K562 (cell line): ENCODE data around the gene CRELD2. TPM values are rescaled to one million over a fixed set of nuclear protein-coding genes. Genes with fewer than 3 reads are reported as not detected.

Experiments used
- ATAC-seq: fragments of 200-7000 bp; cut with Tn5 transposase; 3 replicates; pipeline ENCODE4 v1.9.1; 2020; ENCODE audit warnings: moderate library complexity
- BruUV-seq: library from RNA; stranded (reverse); fragments of 400-500 nt; replicated peaks from 2 replicates; lab custom pipeline; 2021; lab: Mats Ljungman, UMichigan
- CTCF ChIA-PET: fragments of 300-600 bp; formaldehyde crosslinking; extraction: SDS; loops from one replicate; lab custom pipeline; 2021; ENCODE audit warnings: low intra/inter-chr PET ratio; lab: Yijun Ruan, JAX
- POLR2A ChIA-PET: fragments of 300-600, 350-650 bp; sonication (Branson Sonifier 250); formaldehyde crosslinking; extraction: SDS; loops from one replicate; lab custom pipeline; 2021; ENCODE audit warnings: antibody characterized with exemption, inconsistent platforms; lab: Yijun Ruan, JAX
- DNase-seq, 4 experiments: peaks; one replicate each; pipeline versions ENCODE4 v3.0.0 to v3.0.0-alpha.2; 2011 to 2018; ENCODE audit warnings: low spot score in 3 of 4, mixed read lengths in 3 of 4; ENCODE audit errors: extremely low read depth in 1 of 4
- FAIRE-seq: peaks from 2 replicates; lab custom pipeline; 2011; peaks lifted over from hg19 to GRCh38; lab: Jason Lieb, UNC
- H2AFZ ChIP-seq: 2 replicates; pipeline ENCODE4 v1.6.0; 2011; ENCODE audit warnings: low read depth, low read length, control low read depth, inconsistent platforms
- H3K27ac ChIP-seq: fragments of 200-600 bp; 3 replicates; pipeline ENCODE4 v1.8.0; 2011; ENCODE audit warnings: low read depth, mild to moderate bottlenecking, control low read depth, inconsistent platforms, low read length, moderate library complexity, mixed read lengths; ENCODE audit errors: extremely low read depth
- H3K27me3 ChIP-seq, 2 experiments: fragments of 300-600 bp in 1 of 2; 2 replicates in 1 of 2; 3 replicates in 1 of 2; pipeline versions ENCODE4 v1.6.0 to v1.8.0; 2011; ENCODE audit warnings: inconsistent platforms in 2 of 2, low read length in 2 of 2, mild to moderate bottlenecking in 1 of 2, mixed read lengths in 1 of 2, moderate library complexity in 1 of 2; ENCODE audit not compliant: control insufficient read depth in 2 of 2, insufficient read depth in 2 of 2
- H3K36me3 ChIP-seq: fragments of 300-600 bp; 3 replicates; pipeline ENCODE4 v1.8.0; 2011; ENCODE audit warnings: mild to moderate bottlenecking, low read length, inconsistent platforms; ENCODE audit not compliant: control insufficient read depth, insufficient read depth
- H3K4me1 ChIP-seq, 2 experiments: fragments of 200-600 bp in 1 of 2; replicated peaks in 1 of 2; 2 replicates in 1 of 2; 3 replicates in 1 of 2; pipeline versions ENCODE4 v1.5.1 to v1.8.0; 2011; ENCODE audit warnings: inconsistent platforms in 2 of 2, low read length in 2 of 2, mild to moderate bottlenecking in 1 of 2, mixed read lengths in 1 of 2, moderate library complexity in 1 of 2; ENCODE audit not compliant: control insufficient read depth in 2 of 2, insufficient read depth in 2 of 2
- H3K4me2 ChIP-seq: 2 replicates; pipeline ENCODE4 v1.6.1; 2011; ENCODE audit warnings: low read length, control low read depth, inconsistent platforms, mixed read lengths; ENCODE audit not compliant: insufficient read depth
- H3K4me3 ChIP-seq: fragments of 200-600 bp; sonication (generic), shearing (Covaris generic); 2 replicates; pipeline ENCODE4 v1.5.1; 2016; ENCODE audit warnings: control low read depth, inconsistent platforms
- H3K79me2 ChIP-seq: fragments of 200-600 bp; 3 replicates; pipeline ENCODE4 v1.8.0; 2011; ENCODE audit warnings: low read length, inconsistent platforms; ENCODE audit not compliant: control insufficient read depth, insufficient read depth
- H3K9ac ChIP-seq, 2 experiments: 2 replicates each; pipeline versions ENCODE4 v1.6.0 to v1.6.1; 2011; ENCODE audit warnings: low read depth in 2 of 2, low read length in 2 of 2, control low read depth in 1 of 2, inconsistent platforms in 1 of 2, mild to moderate bottlenecking in 1 of 2, mixed read lengths in 1 of 2; ENCODE audit not compliant: insufficient read depth in 1 of 2
- H3K9me1 ChIP-seq: one replicate; pipeline ENCODE4 v1.6.0; 2011; ENCODE audit warnings: inconsistent platforms, mild to moderate bottlenecking, low read length, moderate library complexity; ENCODE audit not compliant: control insufficient read depth, insufficient read depth
- H3K9me3 ChIP-seq: replicated peaks from 2 replicates; pipeline ENCODE4 v1.5.1; 2011; ENCODE audit warnings: low read depth, low read length, inconsistent platforms; ENCODE audit not compliant: control insufficient read depth, insufficient read depth
- H4K20me1 ChIP-seq: replicated peaks from 2 replicates; pipeline ENCODE4 v1.6.1; 2011; ENCODE audit warnings: low read length, inconsistent platforms, mixed read lengths; ENCODE audit not compliant: control insufficient read depth, insufficient read depth
- EGR1 ChIP-seq: fragments of 450-650 bp; conservative IDR thresholded peaks from 2 replicates; pipeline ENCODE4 v1.6.1; 2017; ENCODE audit warnings: mild to moderate bottlenecking
- POLR2G ChIP-seq: fragments of 200-400 bp; formaldehyde crosslinking; IDR thresholded peaks from 2 replicates; pipeline ENCODE4 v1.6.1; 2017; ENCODE audit warnings: low read depth, mild to moderate bottlenecking, antibody characterized with exemption, low read length, moderate library complexity
- SOX6 ChIP-seq: fragments of 450-650 bp; IDR thresholded peaks from 2 replicates; pipeline ENCODE4 v1.6.1; 2014; ENCODE audit warnings: mild to moderate bottlenecking
- WGBS: fragments of 100-300 bp; shearing (Covaris generic); methylation state at CpG from one replicate; pipeline ENCODE4 v1.1.6; 2016; ENCODE audit warnings: low coverage, mixed read lengths; ENCODE audit not compliant: insufficient coverage; ENCODE audit errors: missing lambda C conversion rate; 5-methylcytosine and 5-hydroxymethylcytosine counted together
- in situ Hi-C: fragments of 300-500 bp; cut with MboI; formaldehyde crosslinking; loops from 4 replicates; pipeline ENCODE4 v1.15.0; 2018; ENCODE audit warnings: inconsistent platforms, mixed read lengths
- intact Hi-C: fragments of 100-400 bp; cut with micrococcal nuclease; formaldehyde crosslinking; loops from 2 replicates; pipeline ENCODE4 v1.14.2; 2022
- polyA plus RNA-seq, 8 experiments: library from polyadenylated mRNA; depleted of rRNA in 4 of 8; stranded (reverse) in 5 of 8; unstranded in 3 of 8; fragments of >200 nt; fragmentation: Nextera tagmentation in 2 of 8; fragmentation: Illumina TruSeq in 1 of 8; extraction: Ambion mirVana in 2 of 8; extraction: Trizol in 1 of 8; gene quantifications; 2 replicates each; pipeline versions ENCODE4 v1.2.1 to v1.2.3, GENCODE V29; 2011 to 2014; ENCODE audit warnings: inconsistent platforms in 1 of 8, missing spikeins in 1 of 8
- total RNA-seq, 7 experiments: library from RNA; depleted of rRNA in 6 of 7; stranded (reverse); fragments of >200 nt in 6 of 7; fragmentation: Illumina TruSeq in 2 of 7; extraction: Trizol in 2 of 7; gene quantifications; 2 replicates each; pipeline versions ENCODE4 v1.2.1 to v1.2.3, GENCODE V29; 2011 to 2021; ENCODE audit warnings: low replicate concordance in 1 of 7
- TF ChIP-seq, protein P1 (sequence below): fragments of 450-650 bp; IDR thresholded peaks from 2 replicates; pipeline ENCODE4 v1.6.1; 2016; ENCODE audit warnings: mild to moderate bottlenecking, moderate library complexity
- TF ChIP-seq, protein P2 (sequence below): fragments of 450-650 bp; conservative IDR thresholded peaks from 2 replicates; pipeline ENCODE4 v1.6.1; 2016; ENCODE audit warnings: missing genetic modification characterization, low read depth, mild to moderate bottlenecking, missing compliant biosample characterization, moderate library complexity
- TF ChIP-seq, protein P3 (sequence below): sonication (generic); formaldehyde crosslinking; IDR thresholded peaks from 2 replicates; pipeline ENCODE4 v1.8.0; 2022; ENCODE audit warnings: missing genetic modification reagents, mild to moderate bottlenecking, moderate library complexity, borderline replicate concordance

The CRELD2 gene
- total and polyA plus RNA-seq, 9 of the 15 experiments (the other 6 are each of a cell fraction or from before 2014, with no cell fraction given): 0.96 to 25.3 (median 8.8) TPM

GRCh38 chr22:49894322-49895054 lies 23.9 kb upstream of the CRELD2 start:
- Histone ChIP-seq H3K36me3 (0 out of 3 replicates have a peak, but pooled peaks cover 1% of the 10 kb centered on the region), H3K9me3 (0 out of 2 replicates have a peak, but pooled peaks cover 2% of the 10 kb centered on the region), H3K9me1 (no peaks in the 10 kb centered on the region), H3K4me1 (peaks cover 3 to 4% of the 10 kb centered on the region in 2 experiments; a peak in 3 of 5 replicates), H3K79me2 (no peaks in the 10 kb centered on the region), H3K4me2 (no peak overlapping the region), H4K20me1 (no peaks in the 10 kb centered on the region), H3K9ac (no peak overlapping the region), H3K4me3 (no peak overlapping the region), H3K27me3 (no peaks in the 10 kb centered on the region), H2AFZ (no peak overlapping the region), H3K27ac (no peak overlapping the region)
- ChIA-PET POLR2A (interaction anchor here (0.8 kb wide), 1 partner anchor 22 kb away, joined by 3 read pairs; no protein-coding TSS in a partner anchor), CTCF (no interaction called here)
- ATAC-seq: peak; percentile 58
- intact Hi-C loops (no loop called here), in situ Hi-C loops (no loop called here)
- WGBS: 41% methylated on average over 7 of the region's 8 CpGs
- TF ChIP-seq, protein P1, sequence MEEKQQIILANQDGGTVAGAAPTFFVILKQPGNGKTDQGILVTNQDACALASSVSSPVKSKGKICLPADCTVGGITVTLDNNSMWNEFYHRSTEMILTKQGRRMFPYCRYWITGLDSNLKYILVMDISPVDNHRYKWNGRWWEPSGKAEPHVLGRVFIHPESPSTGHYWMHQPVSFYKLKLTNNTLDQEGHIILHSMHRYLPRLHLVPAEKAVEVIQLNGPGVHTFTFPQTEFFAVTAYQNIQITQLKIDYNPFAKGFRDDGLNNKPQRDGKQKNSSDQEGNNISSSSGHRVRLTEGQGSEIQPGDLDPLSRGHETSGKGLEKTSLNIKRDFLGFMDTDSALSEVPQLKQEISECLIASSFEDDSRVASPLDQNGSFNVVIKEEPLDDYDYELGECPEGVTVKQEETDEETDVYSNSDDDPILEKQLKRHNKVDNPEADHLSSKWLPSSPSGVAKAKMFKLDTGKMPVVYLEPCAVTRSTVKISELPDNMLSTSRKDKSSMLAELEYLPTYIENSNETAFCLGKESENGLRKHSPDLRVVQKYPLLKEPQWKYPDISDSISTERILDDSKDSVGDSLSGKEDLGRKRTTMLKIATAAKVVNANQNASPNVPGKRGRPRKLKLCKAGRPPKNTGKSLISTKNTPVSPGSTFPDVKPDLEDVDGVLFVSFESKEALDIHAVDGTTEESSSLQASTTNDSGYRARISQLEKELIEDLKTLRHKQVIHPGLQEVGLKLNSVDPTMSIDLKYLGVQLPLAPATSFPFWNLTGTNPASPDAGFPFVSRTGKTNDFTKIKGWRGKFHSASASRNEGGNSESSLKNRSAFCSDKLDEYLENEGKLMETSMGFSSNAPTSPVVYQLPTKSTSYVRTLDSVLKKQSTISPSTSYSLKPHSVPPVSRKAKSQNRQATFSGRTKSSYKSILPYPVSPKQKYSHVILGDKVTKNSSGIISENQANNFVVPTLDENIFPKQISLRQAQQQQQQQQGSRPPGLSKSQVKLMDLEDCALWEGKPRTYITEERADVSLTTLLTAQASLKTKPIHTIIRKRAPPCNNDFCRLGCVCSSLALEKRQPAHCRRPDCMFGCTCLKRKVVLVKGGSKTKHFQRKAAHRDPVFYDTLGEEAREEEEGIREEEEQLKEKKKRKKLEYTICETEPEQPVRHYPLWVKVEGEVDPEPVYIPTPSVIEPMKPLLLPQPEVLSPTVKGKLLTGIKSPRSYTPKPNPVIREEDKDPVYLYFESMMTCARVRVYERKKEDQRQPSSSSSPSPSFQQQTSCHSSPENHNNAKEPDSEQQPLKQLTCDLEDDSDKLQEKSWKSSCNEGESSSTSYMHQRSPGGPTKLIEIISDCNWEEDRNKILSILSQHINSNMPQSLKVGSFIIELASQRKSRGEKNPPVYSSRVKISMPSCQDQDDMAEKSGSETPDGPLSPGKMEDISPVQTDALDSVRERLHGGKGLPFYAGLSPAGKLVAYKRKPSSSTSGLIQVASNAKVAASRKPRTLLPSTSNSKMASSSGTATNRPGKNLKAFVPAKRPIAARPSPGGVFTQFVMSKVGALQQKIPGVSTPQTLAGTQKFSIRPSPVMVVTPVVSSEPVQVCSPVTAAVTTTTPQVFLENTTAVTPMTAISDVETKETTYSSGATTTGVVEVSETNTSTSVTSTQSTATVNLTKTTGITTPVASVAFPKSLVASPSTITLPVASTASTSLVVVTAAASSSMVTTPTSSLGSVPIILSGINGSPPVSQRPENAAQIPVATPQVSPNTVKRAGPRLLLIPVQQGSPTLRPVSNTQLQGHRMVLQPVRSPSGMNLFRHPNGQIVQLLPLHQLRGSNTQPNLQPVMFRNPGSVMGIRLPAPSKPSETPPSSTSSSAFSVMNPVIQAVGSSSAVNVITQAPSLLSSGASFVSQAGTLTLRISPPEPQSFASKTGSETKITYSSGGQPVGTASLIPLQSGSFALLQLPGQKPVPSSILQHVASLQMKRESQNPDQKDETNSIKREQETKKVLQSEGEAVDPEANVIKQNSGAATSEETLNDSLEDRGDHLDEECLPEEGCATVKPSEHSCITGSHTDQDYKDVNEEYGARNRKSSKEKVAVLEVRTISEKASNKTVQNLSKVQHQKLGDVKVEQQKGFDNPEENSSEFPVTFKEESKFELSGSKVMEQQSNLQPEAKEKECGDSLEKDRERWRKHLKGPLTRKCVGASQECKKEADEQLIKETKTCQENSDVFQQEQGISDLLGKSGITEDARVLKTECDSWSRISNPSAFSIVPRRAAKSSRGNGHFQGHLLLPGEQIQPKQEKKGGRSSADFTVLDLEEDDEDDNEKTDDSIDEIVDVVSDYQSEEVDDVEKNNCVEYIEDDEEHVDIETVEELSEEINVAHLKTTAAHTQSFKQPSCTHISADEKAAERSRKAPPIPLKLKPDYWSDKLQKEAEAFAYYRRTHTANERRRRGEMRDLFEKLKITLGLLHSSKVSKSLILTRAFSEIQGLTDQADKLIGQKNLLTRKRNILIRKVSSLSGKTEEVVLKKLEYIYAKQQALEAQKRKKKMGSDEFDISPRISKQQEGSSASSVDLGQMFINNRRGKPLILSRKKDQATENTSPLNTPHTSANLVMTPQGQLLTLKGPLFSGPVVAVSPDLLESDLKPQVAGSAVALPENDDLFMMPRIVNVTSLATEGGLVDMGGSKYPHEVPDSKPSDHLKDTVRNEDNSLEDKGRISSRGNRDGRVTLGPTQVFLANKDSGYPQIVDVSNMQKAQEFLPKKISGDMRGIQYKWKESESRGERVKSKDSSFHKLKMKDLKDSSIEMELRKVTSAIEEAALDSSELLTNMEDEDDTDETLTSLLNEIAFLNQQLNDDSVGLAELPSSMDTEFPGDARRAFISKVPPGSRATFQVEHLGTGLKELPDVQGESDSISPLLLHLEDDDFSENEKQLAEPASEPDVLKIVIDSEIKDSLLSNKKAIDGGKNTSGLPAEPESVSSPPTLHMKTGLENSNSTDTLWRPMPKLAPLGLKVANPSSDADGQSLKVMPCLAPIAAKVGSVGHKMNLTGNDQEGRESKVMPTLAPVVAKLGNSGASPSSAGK: 0 out of 2 replicates have a peak, but pooled peaks have one; percentile 15
- TF ChIP-seq EGR1: peak; percentile 26; the same call in 1 of the 2 replicates
- TF ChIP-seq, protein P2, sequence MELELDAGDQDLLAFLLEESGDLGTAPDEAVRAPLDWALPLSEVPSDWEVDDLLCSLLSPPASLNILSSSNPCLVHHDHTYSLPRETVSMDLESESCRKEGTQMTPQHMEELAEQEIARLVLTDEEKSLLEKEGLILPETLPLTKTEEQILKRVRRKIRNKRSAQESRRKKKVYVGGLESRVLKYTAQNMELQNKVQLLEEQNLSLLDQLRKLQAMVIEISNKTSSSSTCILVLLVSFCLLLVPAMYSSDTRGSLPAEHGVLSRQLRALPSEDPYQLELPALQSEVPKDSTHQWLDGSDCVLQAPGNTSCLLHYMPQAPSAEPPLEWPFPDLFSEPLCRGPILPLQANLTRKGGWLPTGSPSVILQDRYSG (tag): no peak
- peak; percentile 41; the same call in 1 of the 2 replicates for TF ChIP-seq POLR2G
- TF ChIP-seq, protein P3, sequence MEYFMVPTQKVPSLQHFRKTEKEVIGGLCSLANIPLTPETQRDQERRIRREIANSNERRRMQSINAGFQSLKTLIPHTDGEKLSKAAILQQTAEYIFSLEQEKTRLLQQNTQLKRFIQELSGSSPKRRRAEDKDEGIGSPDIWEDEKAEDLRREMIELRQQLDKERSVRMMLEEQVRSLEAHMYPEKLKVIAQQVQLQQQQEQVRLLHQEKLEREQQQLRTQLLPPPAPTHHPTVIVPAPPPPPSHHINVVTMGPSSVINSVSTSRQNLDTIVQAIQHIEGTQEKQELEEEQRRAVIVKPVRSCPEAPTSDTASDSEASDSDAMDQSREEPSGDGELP (CRISPR knock-in tag): peak; percentile 71
- no peak for TF ChIP-seq SOX6
- no TSS peak for BruUV-seq
- peak in 2 of 4 experiments; percentile 19 to 36 for DNase-seq
- FAIRE-seq: peak; percentile 66
